HepG2 (cell line): ENCODE measurements around the gene LRP1-AS. TPM values are rescaled to one million over a fixed set of nuclear protein-coding genes. Genes with fewer than 3 reads are reported as not detected.

Experiments
- ATAC-seq: fragments of 200-7000 bp; cut with Tn5 transposase; 3 replicates; pipeline ENCODE4 v1.9.1; 2020; ENCODE audit warnings: mild to moderate bottlenecking, moderate library complexity
- BruUV-seq: library from RNA; stranded (reverse); fragments of 400-500 nt; replicated peaks from 2 replicates; lab custom pipeline; 2021; lab: Mats Ljungman, UMichigan
- CTCF ChIA-PET: fragments of 300-600 bp; formaldehyde crosslinking; extraction: SDS; loops from one replicate; lab custom pipeline; 2021; ENCODE audit warnings: low total read pairs, inconsistent platforms, low intra/inter-chr PET ratio; lab: Yijun Ruan, JAX
- POLR2A ChIA-PET: fragments of 350-600 bp; sonication (Branson Sonifier 250); formaldehyde crosslinking; loops from one replicate; lab custom pipeline; 2020; ENCODE audit warnings: antibody characterized with exemption, inconsistent platforms; lab: Yijun Ruan, JAX
- DNase-seq: peaks from one replicate; pipeline ENCODE4 v3.0.0-alpha.2; 2015; ENCODE audit warnings: low spot score
- FAIRE-seq: peaks from 3 replicates; lab custom pipeline; 2011; peaks lifted over from hg19 to GRCh38; lab: Jason Lieb, UNC
- H2AFZ ChIP-seq: one replicate; pipeline ENCODE4 v1.6.1; 2011; ENCODE audit warnings: low read length, inconsistent platforms
- H3K27ac ChIP-seq: fragments of 300-600 bp; 3 replicates; pipeline ENCODE4 v1.8.0; 2011; ENCODE audit warnings: mixed run types, mild to moderate bottlenecking, mixed read lengths, low read length, inconsistent platforms; ENCODE audit not compliant: insufficient read depth; ENCODE audit errors: extremely low read length
- H3K27me3 ChIP-seq, 2 experiments: fragments of 200-600 bp in 1 of 2; 2 replicates in 1 of 2; 3 replicates in 1 of 2; pipeline versions ENCODE4 v1.6.0 to v1.8.0; 2011; ENCODE audit warnings: low read length in 2 of 2, mild to moderate bottlenecking in 2 of 2, moderate library complexity in 2 of 2, inconsistent platforms in 1 of 2; ENCODE audit not compliant: insufficient read depth in 2 of 2, control insufficient read depth in 1 of 2
- H3K36me3 ChIP-seq, 2 experiments: fragments of 200-600 bp in 1 of 2; replicated peaks in 1 of 2; 2 replicates in 1 of 2; 3 replicates in 1 of 2; pipeline versions ENCODE4 v1.5.1 to v1.8.0; 2011; ENCODE audit warnings: low read length in 2 of 2, inconsistent platforms in 1 of 2; ENCODE audit not compliant: insufficient read depth in 2 of 2, control insufficient read depth in 1 of 2
- H3K4me1 ChIP-seq: 2 replicates; pipeline ENCODE4 v1.5.1; 2012; ENCODE audit warnings: low read length, inconsistent platforms; ENCODE audit not compliant: insufficient read depth
- H3K4me2 ChIP-seq: 2 replicates; pipeline ENCODE4 v1.6.0; 2011; ENCODE audit warnings: low read depth, low read length, inconsistent platforms
- H3K4me3 ChIP-seq, 3 experiments: fragments of 200-600 bp in 1 of 3; sonication (generic), shearing (Covaris generic) in 1 of 3; replicated peaks in 1 of 3; 2 replicates each; pipeline ENCODE4 v1.5.1; 2011 to 2016; ENCODE audit warnings: low read length in 3 of 3, inconsistent platforms in 2 of 3, low read depth in 2 of 3, mild to moderate bottlenecking in 2 of 3, control low read depth in 1 of 3, mixed read lengths in 1 of 3; ENCODE audit not compliant: insufficient read depth in 1 of 3
- H3K79me2 ChIP-seq: one replicate; pipeline ENCODE4 v1.6.1; 2011; ENCODE audit warnings: low read length, inconsistent platforms; ENCODE audit not compliant: insufficient read depth
- H3K9ac ChIP-seq: 2 replicates; pipeline ENCODE4 v1.6.0; 2011; ENCODE audit warnings: mild to moderate bottlenecking, low read depth, low read length, inconsistent platforms; ENCODE audit not compliant: insufficient read depth
- H3K9me3 ChIP-seq: 2 replicates; pipeline ENCODE4 v1.5.1; 2012; ENCODE audit warnings: mild to moderate bottlenecking, low read length
- H4K20me1 ChIP-seq: 2 replicates; pipeline ENCODE4 v1.6.0; 2011; ENCODE audit warnings: inconsistent platforms, mild to moderate bottlenecking, low read length, moderate library complexity; ENCODE audit not compliant: insufficient read depth
- AGO2 ChIP-seq: fragments of 200-400 bp; formaldehyde crosslinking; optimal IDR thresholded peaks from 2 replicates; pipeline ENCODE3; 2017; ENCODE audit warnings: mild to moderate bottlenecking, low read depth, low read length, moderate library complexity
- FOXA3 ChIP-seq: IDR thresholded peaks from 2 replicates; pipeline ENCODE4 v1.6.1; 2016; ENCODE audit warnings: missing genetic modification reagents, missing compliant biosample characterization
- NR1H2 ChIP-seq: sonication (generic); formaldehyde crosslinking; IDR thresholded peaks from 2 replicates; pipeline ENCODE4 v1.8.1; 2022; ENCODE audit warnings: low read depth, missing genetic modification reagents, borderline replicate concordance
- RBFOX2 ChIP-seq: fragments of 200-400 bp; formaldehyde crosslinking; IDR thresholded peaks from 2 replicates; pipeline ENCODE4 v1.6.1; 2017; ENCODE audit warnings: low read depth, mild to moderate bottlenecking, low read length
- WGBS: methylation state at CpG from one replicate; pipeline ENCODE4 v1.1.6; 2017; ENCODE audit warnings: low lambda C conversion rate; 5-methylcytosine and 5-hydroxymethylcytosine counted together
- in situ Hi-C: cut with HindIII; loops from 2 replicates; pipeline ENCODE4 v1.10.0; 2017; ENCODE audit warnings: low pct_unique_long_range_greater_than_20kb; ENCODE audit not compliant: extremely low pct_ligation_motif_present
- intact Hi-C: fragments of 100-400 bp; cut with micrococcal nuclease; formaldehyde crosslinking; loops from one replicate; pipeline ENCODE4 v1.10.0; 2022; ENCODE audit not compliant: unreplicated experiment
- polyA plus RNA-seq, 8 experiments: library from polyadenylated mRNA; depleted of rRNA in 3 of 8; stranded (reverse) in 7 of 8; unstranded in 1 of 8; fragments of >200 nt; fragmentation: Illumina TruSeq in 4 of 8; extraction: Trizol in 4 of 8; gene quantifications; 2 replicates each; pipeline versions ENCODE4 v1.2.1 to v1.2.3, GENCODE V29; 2011 to 2016; ENCODE audit warnings: low read depth in 4 of 8, missing spikeins in 1 of 8, mixed read lengths in 1 of 8; ENCODE audit not compliant: insufficient read depth in 1 of 8
- total RNA-seq, 5 experiments: library from RNA; depleted of rRNA; stranded (reverse); fragments of >200 nt; fragmentation: Illumina TruSeq; extraction: Trizol; gene quantifications; 2 replicates each; pipeline ENCODE4 v1.2.3, GENCODE V29; 2016; ENCODE audit warnings: low read depth in 1 of 5

LRP1-AS gene
- total and polyA plus RNA-seq, 2 of the 13 experiments (the other 11 are each of a cell fraction or from before 2014, with no cell fraction given) = 0.20 TPM; not detected in 1

DNA sequence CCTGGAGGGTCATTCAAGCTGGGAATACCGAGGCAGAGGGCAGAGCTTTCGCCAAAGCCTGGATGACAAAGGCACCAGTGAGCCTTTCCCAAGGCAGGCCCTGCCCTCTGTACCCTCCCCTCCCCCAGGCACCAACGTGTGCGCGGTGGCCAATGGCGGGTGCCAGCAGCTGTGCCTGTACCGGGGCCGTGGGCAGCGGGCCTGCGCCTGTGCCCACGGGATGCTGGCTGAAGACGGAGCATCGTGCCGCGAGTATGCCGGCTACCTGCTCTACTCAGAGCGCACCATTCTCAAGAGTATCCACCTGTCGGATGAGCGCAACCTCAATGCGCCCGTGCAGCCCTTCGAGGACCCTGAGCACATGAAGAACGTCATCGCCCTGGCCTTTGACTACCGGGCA, 38.0 kb upstream of the LRP1-AS start:
- CTCF ChIA-PET = interaction anchor here (4.0 kb wide), 1 partner anchor 61 kb away, joined by 37 read pairs; no protein-coding TSS in a partner anchor
- intact Hi-C loops = no loop called here
- FAIRE-seq = no peak

GRCh38 chr12:57183939-57184725, 36.7 kb upstream of the LRP1-AS start:
- ATAC-seq (no peak), DNase-seq (no peak), FAIRE-seq (no peak)
- no peak for TF ChIP-seq NR1H2
- TF ChIP-seq AGO2 = peak; percentile 10
- H3K27me3 ChIP-seq = no peaks in the 10 kb centered on the region
- H3K27ac ChIP-seq = no peak overlapping the region
- WGBS = 96% methylated on average over 11 of the region's 22 CpGs
- no peaks in the 10 kb centered on the region for H3K79me2 ChIP-seq
- no peak overlapping the region for H3K9ac ChIP-seq
- no peaks in the 10 kb centered on the region for H4K20me1 ChIP-seq
- no peaks in the 10 kb centered on the region for H3K9me3 ChIP-seq
- intact Hi-C loops (loop anchor here (1.0 kb wide), 1 partner anchor 60 kb away; no protein-coding TSS in a partner anchor), in situ Hi-C loops (no loop called here)
- BruUV-seq = no TSS peak
- no peaks in the 10 kb centered on the region for H3K4me1 ChIP-seq
- H3K4me3 ChIP-seq = no peak overlapping the region
- CTCF ChIA-PET = interaction anchor here (1.7 to 4.0 kb wide), 2 partner anchors 60 to 72 kb away, joined by 7 to 37 read pairs; no protein-coding TSS in a partner anchor
- no peak overlapping the region for H2AFZ ChIP-seq
- POLR2A ChIA-PET = interaction anchor here (1.3 to 4.7 kb wide), 3 partner anchors 10 to 57 kb away, joined by 3 to 36 read pairs (median 6); partner anchors contain the start of gene LRP1
- peaks cover 65 to 90% of the 10 kb centered on the region in 2 experiments for H3K36me3 ChIP-seq
- H3K4me2 ChIP-seq = no peak overlapping the region

More for the DNA sequence above, 38.0 kb upstream of the LRP1-AS start:
- Histone ChIP-seq H3K27me3 (no peaks in the 10 kb centered on the region; a peak in 1 of 5 replicates), H3K27ac (no peak overlapping the region), H3K79me2 (no peaks in the 10 kb centered on the region), H4K20me1 (no peaks in the 10 kb centered on the region), H3K9me3 (no peaks in the 10 kb centered on the region), H3K4me3 (no peak overlapping the region), H3K9ac (no peak overlapping the region), H2AFZ (no peak overlapping the region), H3K4me2 (no peak overlapping the region), H3K36me3 (peaks cover 62 to 89% of the 10 kb centered on the region in 2 experiments), H3K4me1 (no peaks in the 10 kb centered on the region)
- in situ Hi-C loops = no loop called here
- TF ChIP-seq FOXA3 (CRISPR knock-in tag) = no peak
- TF ChIP-seq AGO2 = peak; percentile 52
- TF ChIP-seq RBFOX2 = 0 out of 2 replicates have a peak, but pooled peaks have one; percentile 33
- DNase-seq = no peak
- ATAC-seq = no peak
- POLR2A ChIA-PET = no interaction called here
- BruUV-seq = no TSS peak
- 98% methylated on average over 16 of the region's 25 CpGs for WGBS
